BJ (cell line): ENCODE results near the gene HEG1. TPM values are rescaled to one million over a fixed set of nuclear protein-coding genes. Genes with fewer than 3 reads are reported as not detected.

Experiments used
- CTCF ChIA-PET: fragments of 350-600 bp; formaldehyde crosslinking; extraction: SDS; loops from one replicate; lab custom pipeline; 2021; ENCODE audit warnings: antibody characterized with exemption, inconsistent platforms; lab: Yijun Ruan, JAX
- POLR2A ChIA-PET: fragments of 300-600 bp; sonication (Branson Sonifier 250); formaldehyde crosslinking; extraction: SDS; loops from one replicate; lab custom pipeline; 2021; ENCODE audit warnings: antibody characterized with exemption; lab: Charles Lee
- DNase-seq: peaks from one replicate; pipeline ENCODE4 v3.0.0-alpha.2; 2011; ENCODE audit warnings: low read depth
- H3K27me3 ChIP-seq: 2 replicates; pipeline ENCODE4 v1.6.0; 2011; ENCODE audit warnings: low read length; ENCODE audit not compliant: control insufficient read depth, insufficient read depth
- H3K36me3 ChIP-seq: 2 replicates; pipeline ENCODE4 v1.5.1; 2011; ENCODE audit warnings: low read length; ENCODE audit not compliant: control insufficient read depth, insufficient read depth
- H3K4me3 ChIP-seq: 2 replicates; pipeline ENCODE4 v1.5.1; 2011; ENCODE audit warnings: low read depth, mild to moderate bottlenecking, control low read depth, low read length
- CTCF ChIP-seq: IDR thresholded peaks from 2 replicates; pipeline ENCODE4 v1.5.1; 2011; ENCODE audit warnings: low read depth, mild to moderate bottlenecking, control low read depth, inconsistent platforms, low read length, moderate library complexity; ENCODE audit not compliant: insufficient read depth
- polyA plus RNA-seq: library from polyadenylated mRNA; depleted of rRNA; stranded (reverse); fragments of >200 nt; gene quantifications from 2 replicates; pipeline ENCODE4 v1.2.3, GENCODE V29; 2011

Gene HEG1
- polyA plus RNA-seq, 1 experiment = 94.7 TPM

DNA sequence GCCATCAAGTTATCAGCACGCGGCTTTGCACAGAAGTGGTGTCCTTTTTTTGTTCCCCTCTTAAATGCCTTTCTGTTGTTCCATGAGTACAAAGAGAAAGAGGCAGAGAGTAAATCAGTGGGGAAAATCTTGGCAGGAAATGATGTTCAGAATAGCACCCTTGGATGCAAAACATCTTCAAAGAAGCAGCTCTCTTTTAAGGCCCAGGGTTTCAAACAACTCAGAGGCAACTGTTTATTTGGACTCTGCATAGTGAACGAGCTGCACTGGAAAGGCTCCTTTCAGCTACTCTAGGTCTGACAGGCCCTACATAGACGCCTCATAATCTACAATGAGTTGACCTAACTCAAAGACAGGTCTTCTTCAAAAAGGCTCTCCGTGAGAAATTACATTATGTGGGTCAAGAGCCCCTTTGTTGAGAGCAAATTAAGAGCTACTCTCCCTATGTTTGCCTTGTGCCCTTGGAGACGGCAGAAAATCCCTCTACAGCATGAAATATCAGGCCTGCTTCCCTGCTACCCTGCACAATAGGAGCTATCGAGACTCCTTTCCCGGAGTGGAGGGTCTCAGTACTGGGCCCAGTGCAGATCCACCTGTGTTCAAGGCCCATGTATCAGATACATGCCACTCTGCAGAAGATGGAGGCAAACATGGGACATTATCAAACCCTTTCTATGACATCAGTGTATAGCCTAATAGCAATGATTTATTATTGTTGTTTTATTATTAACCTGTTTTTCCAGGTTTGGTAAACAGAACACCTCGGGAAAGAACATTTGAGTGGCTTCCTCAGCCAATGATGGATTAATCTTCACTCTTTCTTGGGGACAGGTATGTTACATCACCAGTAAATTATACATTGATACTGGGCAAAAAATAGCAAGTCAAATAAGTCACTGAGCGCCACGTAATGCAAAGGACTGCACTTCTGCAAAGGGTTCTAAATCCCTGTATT, 53.1 kb downstream of the HEG1 start:
- POLR2A ChIA-PET = no interaction called here
- no peak for DNase-seq
- H3K27me3 ChIP-seq = no peaks in the 10 kb centered on the region
- H3K36me3 ChIP-seq = peaks cover 58% of the 10 kb centered on the region
- no peak overlapping the region for H3K4me3 ChIP-seq
- CTCF ChIA-PET = interaction anchor here (0.7 to 2.3 kb wide), 3 partner anchors 8 to 29 kb away, joined by 3 to 9 read pairs (median 3); no protein-coding TSS in a partner anchor
- TF ChIP-seq CTCF = no peak

- Histone ChIP-seq H3K36me3 (peaks cover 63% of the 10 kb centered on the region), H3K4me3 (no peak overlapping the region), H3K27me3 (no peaks in the 10 kb centered on the region)
- POLR2A ChIA-PET = no interaction called here
- CTCF ChIA-PET = interaction anchor here (0.7 kb wide), 1 partner anchor 20 kb away, joined by 3 read pairs; no protein-coding TSS in a partner anchor
- no peak for DNase-seq
- TF ChIP-seq CTCF = no peak
Observed at GRCh38 chr3:125001557-125002413, 54.0 kb downstream of the HEG1 start.

- peaks cover 64% of the 10 kb centered on the region for H3K36me3 ChIP-seq
- ChIA-PET CTCF (no interaction called here), POLR2A (no interaction called here)
- H3K4me3 ChIP-seq = no peak overlapping the region
- no peak for DNase-seq
- H3K27me3 ChIP-seq = no peaks in the 10 kb centered on the region
- TF ChIP-seq CTCF = no peak
Observed at GRCh38 chr3:125000661-125001060, 55.1 kb downstream of the HEG1 start.

DNA sequence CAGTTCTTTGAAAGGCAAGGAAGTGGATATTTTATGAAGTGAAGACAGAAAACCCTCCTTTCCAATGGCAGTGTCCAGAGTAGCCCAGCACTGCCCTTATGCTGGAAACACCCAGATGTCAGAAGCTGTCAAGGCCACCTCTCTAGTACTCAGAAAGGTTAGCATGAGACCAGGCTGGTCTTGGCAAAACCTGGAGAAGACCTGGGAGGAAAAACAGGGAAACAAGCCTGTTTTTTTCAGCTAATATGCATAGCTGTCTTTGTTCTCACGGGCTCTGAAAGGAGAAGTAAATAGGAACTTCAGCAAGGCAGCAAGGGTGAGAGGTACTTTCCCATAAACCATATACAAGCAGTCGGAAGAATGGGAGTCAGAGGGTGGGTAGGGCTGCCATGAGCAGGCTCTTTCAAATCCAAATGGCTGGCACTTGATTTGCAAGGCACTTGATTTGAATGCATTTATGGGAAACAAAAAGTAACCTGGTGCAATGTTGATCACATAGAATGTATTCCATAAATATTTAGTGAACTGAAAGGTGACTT, 55.8 kb downstream of the HEG1 start:
- Histone ChIP-seq H3K27me3 (no peaks in the 10 kb centered on the region), H3K36me3 (peaks cover 65% of the 10 kb centered on the region), H3K4me3 (no peak overlapping the region)
- TF ChIP-seq CTCF = no peak
- ChIA-PET CTCF (no interaction called here), POLR2A (interaction anchor here (0.6 kb wide), 2 partner anchors 268 to 557 kb away, joined by 3 to 8 read pairs; no protein-coding TSS in a partner anchor)
- DNase-seq = no peak

- no peak for DNase-seq
- Histone ChIP-seq H3K4me3 (no peak overlapping the region), H3K27me3 (no peaks in the 10 kb centered on the region), H3K36me3 (peaks cover 65% of the 10 kb centered on the region)
- ChIA-PET CTCF (no interaction called here), POLR2A (no interaction called here)
- no peak for TF ChIP-seq CTCF
Observed at GRCh38 chr3:124999317-124999716, 56.5 kb downstream of the HEG1 start.
